ELF-1 (cell line): ENCODE results near the gene ZNF555.
A peak's percentile ranks its signal among the peaks of the same experiment; 100 is the strongest.
"Not testable (repeated sequence)": the region's sequence is repeated elsewhere in the genome, so short reads cannot be mapped to it uniquely, and the experiment has no call there.

Experiments used
- DNase-seq: peaks from one replicate; pipeline ENCODE4 v3.0.0-alpha.2; 2016; ENCODE audit warnings: low read depth, low spot score

Gene ZNF555

DNA sequence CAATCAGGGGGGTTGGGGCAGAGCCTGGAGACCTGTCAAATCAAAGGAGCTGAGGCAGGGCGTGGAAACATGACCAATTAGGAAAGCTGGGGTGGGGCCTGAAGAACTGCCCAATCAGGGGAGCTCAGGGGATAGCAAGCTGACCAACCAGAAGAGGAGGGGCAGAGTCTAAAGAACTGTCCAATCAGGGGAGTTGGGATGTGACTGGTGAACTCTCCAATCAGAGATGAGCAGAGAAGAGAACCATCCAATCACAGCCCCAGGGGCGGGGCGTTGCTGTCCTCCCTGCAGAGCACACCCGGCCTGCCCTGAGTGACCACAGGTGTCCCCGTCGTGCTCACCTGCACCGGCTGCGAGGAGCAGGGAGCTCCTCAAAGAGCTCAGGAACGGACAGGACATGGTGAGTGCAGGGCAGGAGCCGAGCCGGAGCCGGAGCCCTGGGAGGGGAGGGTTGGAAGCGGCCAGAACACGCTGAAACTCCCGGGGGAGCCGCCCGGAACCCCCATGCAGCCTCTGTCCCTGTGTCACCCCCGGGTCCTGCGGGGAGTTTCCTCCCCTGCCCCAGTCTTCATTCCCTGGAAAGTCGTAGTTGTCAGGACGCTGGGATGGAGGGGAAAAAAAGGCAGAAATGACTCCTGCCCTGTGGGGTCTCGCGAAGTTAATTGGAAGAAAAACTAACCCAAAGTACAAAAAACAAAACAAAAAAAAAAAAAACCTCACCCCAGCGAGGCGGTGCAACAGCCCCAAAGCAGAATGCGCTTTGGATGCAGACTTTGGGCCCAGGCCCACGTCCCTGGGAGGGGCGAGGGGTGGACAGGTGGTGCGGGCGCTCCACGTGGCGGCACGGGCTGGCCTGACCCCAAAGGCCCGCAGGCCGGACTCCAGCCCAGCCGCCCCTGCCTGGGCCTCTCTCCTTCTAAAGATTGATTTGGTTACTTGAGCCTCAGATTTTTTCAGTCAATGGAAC is 26.0 kb downstream of the ZNF555 start, which contains the start of gene ZNF556:
TSS of gene ZNF556 (plus strand) at position 311 of the 967 bp plus-strand sequence. CDS start at position 398, 87 bp downstream.
- DNase-seq, result no peak

DNA sequence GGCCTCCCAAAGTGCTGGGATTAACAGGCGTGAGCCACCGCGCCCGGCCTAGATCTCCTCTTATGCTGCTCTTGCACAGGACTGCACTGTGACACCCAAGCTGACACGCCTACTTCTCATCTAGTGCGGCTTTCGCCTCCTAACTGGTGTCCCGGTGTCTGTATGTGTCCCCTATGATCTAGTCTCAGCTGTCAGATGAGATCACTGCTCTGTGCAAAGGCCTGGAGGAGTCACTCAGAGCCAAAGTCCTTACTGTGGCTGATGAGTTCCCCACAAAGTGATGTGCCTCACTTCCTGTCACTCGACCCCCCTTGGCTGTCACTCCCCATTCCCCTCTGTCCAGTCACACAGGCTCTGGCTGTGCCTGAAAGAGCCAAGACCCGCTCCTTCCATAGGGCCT is 28.3 kb downstream of the ZNF555 start:
- DNase-seq, result no peak

DNA sequence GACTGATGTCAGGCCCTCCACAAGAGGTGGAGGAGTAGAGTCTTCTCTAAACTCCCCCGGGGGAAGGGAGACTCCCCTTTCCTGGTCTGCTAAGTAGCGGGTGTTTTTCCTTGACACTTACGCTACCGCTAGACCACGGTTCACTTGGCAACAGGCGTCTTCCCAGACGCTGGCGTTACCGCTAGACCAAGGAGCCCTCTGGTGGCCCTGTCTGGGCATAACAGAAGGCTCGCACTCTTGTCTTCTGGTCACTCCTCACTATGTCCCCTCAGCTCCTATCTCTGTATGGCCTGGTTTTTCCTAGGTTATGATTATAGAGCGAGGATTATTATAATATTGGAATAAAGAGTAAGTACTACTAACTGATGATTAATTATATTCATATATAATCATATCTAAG is 30.9 kb downstream of the ZNF555 start:
- not testable (repeated sequence) for DNase-seq

DNA sequence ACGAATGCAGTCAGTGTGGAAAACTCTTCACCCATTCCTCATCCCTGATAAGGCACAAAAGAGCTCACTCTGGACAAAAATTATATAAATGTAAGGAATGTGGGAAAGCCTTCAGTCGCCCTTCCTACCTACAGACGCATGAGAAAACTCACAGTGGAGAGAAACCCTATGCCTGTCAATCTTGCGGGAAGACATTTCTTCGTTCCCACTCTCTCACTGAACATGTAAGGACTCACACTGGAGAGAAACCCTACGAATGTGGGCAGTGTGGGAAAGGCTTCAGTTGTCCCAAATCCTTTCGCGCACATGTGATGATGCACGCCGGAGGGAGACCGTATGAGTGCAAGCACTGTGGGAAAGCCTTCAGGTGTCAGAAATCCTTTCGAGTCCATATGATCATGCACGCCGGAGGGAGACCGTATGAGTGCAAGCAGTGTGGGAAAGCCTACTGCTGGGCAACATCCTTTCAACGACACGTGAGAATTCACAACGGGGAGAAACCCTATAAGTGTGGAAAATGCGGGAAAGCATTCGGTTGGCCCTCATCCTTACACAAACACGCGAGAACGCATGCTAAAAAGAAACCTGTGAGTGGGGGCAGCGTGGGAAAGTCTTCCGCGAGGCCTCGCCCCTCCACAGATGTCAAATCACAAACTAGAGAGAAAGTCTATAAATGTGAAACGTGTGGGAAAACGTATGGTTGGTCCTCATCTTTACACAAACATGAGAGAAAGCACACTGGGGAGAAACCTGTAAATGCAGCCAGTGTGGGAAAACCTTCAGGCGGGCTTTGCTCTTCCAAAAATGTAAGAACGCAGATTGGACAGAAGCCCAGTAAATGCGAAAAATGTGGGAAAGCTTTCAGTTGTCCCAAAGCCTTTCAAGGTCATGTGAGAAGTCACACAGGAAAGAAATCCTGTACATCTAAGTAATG is 36.4 kb downstream of the ZNF555 start:
- no peak for DNase-seq

DNA sequence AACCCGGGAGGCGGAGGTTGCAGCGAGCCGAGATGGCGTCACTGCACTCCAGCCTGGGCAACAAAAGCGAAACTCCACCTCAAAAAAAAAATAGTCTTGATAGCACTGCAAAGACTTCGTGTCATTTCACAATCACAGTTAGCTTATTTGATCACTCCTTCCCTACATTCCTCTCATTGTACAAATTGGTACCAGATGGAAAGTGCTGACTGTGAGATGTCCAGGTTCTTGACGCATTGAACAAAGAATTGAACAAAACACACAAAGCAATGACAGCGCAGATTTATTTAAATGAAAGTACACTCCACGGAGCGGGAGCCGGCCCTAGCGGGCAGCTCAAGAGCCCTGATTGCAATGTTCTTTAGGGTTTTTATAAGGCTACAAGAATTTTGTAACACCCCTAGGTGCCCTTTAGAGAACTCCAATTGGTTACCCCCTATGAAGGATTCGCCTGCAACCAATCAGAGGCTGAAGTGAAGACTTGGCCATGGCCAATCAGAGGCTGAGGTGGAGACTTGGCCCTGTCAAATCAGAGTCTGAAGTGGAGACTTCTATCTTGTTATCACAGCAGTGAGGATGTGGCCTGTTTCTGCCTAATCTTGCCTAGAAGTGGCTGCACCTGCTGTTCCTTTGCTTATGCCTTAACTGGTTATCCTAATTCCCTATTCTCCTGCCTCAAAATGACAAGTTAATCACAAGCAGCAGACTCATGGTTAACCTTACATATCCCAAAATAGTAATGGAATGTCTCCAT is 42.6 kb downstream of the ZNF555 start:
- no peak for DNase-seq

DNA sequence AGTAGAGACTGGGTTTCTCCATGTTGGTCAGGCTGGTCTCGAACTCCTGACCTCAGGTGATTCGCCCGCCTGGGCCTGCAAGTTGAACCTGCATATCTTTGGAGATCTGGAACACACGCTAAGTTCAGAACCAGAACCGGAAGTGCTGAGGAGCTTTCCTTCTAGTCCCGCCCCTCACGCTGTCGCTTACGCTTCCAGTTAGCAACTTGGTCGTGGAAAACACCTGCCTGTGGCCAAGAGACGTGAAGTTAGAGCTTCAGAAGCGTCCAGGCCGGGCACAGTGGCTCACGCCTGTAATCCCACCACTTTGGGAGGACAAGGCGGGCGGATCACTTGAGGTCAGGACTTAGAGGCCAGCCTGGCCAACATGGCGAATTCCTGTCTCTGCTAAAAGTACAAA is 44.5 kb downstream of the ZNF555 start:
- DNase-seq, result no peak

DNA sequence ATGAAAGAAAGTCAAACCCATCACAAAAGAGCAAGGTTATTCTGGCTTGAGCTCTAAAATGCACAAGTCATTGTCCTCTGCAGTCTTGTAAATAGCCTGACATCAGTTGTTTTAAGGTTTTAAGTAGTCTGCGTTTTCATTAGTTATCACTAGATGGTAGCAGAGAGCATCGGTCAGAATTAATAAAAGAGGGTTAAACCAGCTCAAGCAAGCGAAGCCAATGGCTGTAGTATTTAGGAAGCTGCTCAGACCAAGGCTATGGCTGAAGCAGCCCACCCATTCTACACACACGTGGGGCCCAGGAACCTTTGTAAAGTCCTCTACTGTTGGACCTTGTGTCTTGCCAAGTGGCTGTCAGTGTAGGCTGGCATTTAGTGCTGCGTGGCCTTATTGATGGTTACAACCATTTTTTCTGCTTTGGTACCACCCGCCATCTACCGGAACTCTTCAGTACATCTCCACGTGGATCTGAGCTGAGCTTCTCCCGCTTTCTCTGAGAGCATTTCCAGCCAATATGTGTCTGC is 46.2 kb downstream of the ZNF555 start:
- peak; percentile 55 for DNase-seq

DNA sequence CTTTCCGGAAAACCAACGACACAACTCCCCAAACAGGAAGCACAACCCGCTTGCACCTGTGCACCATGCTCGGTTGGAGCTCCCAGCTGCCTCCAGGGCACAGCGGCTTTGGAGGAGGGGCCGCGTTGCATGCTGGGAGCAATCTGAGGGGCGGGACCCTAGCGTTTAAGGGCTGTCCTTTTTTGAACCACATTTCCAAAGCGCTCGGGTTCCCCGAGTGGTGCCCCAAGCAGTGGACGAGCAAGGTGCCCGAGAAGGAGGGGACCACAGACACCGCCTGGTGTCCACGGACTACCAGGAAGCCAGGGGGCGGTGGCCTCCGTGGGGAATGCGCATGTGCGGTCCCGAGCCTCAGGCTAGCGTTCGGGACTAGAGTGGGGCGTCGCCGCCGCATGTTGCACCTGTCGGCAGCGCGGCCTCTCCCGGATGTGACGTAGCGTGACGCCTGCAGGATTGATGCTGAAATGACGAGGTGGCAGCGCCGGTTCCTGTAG is 47.5 kb downstream of the ZNF555 start:
- no peak for DNase-seq

DNA sequence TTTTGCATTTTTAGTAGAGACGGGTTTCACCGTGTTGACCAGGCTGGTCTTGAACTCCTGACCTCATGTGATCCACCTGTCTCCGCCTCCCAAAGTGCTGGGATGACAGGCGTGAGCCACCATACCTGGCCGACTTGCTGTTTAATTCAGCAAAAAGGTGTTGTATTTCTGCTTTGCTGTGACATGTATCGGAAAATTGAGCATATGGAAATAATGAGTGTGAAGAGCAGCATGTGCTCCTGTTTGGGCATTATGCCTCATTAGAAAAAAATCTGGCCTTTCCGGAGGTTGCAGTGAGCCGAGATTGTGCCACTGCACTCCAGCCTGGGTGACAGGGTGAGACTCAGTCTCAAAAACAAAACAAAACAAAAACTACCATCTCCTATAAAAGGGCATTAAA is 49.3 kb downstream of the ZNF555 start:
- not testable (repeated sequence) for DNase-seq

DNA sequence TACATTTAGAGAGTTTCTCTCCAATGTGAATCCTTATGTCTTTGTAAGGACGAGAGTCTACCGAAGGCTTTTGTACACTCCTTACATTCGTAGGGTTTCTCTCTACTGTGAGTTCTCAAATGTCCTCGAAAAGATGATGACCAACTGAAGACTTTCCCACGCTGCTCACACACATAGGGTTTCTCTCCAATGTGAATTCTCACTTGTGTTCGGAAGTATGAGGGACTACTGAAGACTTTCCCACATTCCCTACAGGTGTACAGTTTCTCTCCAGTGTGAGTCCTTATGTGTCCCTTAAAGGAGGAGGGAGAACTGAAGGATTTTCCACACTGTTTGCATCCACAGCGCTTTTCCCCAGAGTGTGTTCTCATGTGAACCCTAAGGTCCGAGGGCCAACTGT is 55.4 kb downstream of the ZNF555 start:
- no peak for DNase-seq

DNA sequence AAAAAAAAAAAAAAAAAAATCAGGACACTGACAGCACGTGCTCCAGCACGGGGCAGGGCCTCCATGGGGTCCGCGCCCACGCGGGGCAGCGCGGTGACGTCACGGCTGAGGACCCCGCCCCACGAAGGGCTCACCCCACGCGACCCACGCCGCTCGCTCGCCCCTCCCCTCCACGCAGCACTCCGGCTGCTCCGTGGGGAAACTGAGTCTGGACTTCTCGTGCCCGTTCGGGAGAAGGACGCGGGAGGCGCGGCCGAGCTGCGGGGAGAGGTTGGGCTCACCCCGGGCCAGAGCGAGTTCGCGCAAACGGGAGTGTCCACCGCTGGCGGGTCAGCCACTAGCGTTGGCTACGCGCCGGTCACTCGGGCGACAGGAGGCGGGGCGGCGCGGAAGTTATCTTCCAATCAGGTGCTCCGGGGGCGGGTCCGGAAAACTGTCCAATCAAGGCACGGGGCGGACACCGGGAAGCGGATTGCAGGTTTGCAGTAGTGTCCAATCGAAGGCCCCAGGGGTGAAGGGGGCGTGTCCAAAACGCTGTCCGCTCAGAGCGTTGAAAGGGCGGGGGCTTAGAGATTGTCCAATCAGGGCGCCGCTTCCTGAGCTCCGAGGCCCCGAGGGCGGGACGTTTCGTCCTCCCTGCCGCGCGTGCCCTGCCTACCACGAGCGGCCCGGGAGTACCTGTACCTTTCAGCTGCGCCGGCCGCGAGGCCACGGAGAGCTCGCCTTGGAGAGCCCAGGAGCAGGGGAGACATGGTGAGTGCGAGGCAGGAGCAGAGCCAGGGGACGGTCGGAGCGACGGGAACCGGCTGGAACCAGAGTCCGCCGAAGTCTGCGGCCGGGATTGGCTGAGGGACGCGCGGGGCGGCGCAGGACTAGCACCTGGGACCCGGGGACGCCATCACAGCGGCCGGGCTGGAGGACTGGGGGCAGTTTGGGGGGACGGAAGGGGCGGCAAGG is 59.3 kb downstream of the ZNF555 start, which contains the start of gene ZNF57:
TSS of gene ZNF57 (plus strand) at position 633 of the 957 bp plus-strand sequence. CDS start at position 751, 118 bp downstream.
- DNase-seq, result peak; percentile 99

DNA sequence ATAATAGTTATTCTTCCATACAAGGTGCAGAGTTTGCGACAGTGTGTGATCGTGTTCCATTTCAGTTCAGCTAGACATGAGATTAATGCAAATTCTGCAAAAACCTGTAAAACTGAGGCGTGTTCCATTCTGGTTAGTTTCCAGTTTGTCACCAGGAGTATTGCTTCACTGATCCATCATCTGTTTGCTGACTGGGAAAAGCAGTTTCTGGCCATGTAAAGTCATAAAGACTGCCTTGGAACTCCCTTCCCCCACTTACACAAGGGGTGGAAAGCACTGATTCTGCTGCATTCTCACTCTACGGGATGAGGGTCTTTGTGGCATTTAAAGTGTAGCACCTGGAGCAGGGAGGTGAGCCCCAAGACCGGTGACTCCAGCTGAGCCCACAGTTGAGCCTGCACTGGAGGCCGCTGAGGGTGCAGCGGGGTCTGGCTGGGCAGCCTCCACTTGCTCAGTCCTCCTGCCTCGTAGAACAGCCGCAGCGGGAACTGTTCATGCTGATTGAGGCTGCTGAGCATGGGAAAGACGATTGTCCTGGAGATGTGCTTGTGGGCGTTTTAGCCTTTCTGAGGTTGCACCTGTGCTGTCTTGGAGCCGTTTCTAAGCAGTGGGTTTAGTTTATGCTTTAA is 61.4 kb downstream of the ZNF555 start:
- peak; percentile 27 for DNase-seq

DNA sequence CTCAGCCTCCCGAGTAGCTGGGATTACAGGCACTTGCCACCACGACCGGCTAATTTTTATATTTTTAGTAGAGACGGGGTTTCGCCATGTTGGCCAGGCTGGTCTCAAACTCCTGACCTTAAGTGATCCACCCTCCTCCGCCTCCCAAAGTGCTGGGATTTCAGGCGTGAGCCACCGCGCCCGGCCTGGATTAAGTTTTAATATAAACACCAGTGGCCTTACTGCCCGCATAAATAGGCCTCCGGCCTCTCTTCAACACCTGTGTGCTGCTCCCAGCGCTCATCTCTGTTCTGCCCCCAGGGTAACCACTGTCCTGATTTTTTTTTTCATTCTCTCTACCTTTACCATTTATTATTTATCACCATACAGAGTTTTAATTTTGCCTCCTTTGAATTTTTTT is 62.1 kb downstream of the ZNF555 start:
- not testable (repeated sequence) for DNase-seq

DNA sequence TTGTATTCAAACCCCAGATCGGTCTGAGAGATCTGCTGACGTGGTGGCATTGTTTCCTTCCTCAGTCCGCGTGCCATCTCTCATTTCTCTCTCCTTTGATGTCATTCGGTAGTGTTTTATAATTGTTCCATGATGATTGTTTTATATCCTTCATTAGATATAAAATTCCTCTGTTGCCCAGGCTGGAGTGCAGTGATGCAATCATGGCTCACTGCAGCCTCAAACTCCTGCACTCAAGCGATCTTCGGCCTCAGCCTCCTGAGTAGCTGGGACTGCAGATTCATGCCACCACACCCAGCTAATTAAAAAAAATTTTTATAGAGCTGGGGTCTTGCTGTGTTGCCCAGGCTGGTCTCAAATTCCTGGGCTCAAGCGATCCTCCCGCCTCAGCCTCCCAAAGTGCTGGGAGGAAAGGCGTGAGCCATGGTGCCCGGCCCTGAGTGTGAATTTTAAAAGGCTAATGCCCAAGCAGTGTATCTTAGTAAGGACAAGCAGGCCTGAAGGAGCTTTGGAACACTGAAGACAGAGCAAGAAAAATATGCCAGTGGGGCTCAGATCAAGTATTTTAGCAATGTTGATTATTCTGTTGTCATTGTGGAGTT is 64.7 kb downstream of the ZNF555 start:
- no peak for DNase-seq

DNA sequence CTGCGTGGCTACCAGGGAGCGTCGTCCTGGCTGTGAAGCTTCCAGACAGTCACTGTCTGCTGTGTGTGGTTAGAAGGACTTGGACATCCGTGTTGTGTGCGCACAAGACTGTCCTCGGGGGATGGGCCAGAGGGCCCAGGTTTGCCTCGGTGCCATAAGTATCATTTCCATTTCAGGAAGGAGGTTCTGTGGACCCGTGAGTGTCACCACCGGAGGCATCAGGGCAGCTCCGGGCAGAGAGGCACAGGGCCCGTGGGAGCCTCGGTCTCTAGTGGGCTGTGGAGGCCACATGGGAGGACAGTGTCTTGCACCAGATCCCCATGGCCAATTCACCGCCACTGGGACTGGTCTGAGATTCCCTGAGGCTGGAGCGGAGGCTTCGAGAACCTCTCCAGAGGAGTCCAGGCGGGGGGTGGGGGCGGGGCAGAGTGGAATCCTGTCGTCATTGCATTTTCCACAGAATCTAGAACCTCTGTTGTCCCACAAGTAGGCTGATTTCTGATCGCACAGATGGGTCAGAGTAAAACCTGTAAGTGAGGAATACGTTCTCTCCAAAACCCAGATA is 65.4 kb downstream of the ZNF555 start:
- DNase-seq, result no peak
